Activated naive CD4-positive, alpha-beta T cell treated with anti-CD3 and anti-CD28 coated beads, Interleukin-2, amount 10 ng/mL, durations not matched to agents 7 days and 5 days (primary cell): ENCODE results near the gene SP9.
A peak's percentile ranks its signal among the peaks of the same experiment; 100 is the strongest.

Experiments
- CTCF ChIA-PET: fragments of 350-600 bp; sonication (Branson Sonifier 250); formaldehyde crosslinking; loops from one replicate; lab custom pipeline; 2021; ENCODE audit warnings: antibody characterized with exemption; lab: Charles Lee
- DNase-seq: peaks from one replicate; pipeline ENCODE4 v3.0.0-alpha.2; 2020
- H3K27ac Mint-ChIP-seq: one replicate; pipeline ENCODE4 v1.8.0; 2021; ENCODE audit warnings: mild to moderate bottlenecking, moderate library complexity, mixed read lengths
- H3K27me3 Mint-ChIP-seq: one replicate; pipeline ENCODE4 v1.8.0; 2021; ENCODE audit warnings: mild to moderate bottlenecking, mixed read lengths
- H3K36me3 Mint-ChIP-seq: one replicate; pipeline ENCODE4 v1.8.0; 2021; ENCODE audit warnings: mixed read lengths
- H3K4me1 Mint-ChIP-seq: one replicate; pipeline ENCODE4 v1.8.0; 2021; ENCODE audit warnings: mixed read lengths
- H3K4me3 Mint-ChIP-seq: one replicate; pipeline ENCODE4 v1.8.0; 2021; ENCODE audit warnings: mild to moderate bottlenecking, moderate library complexity, mixed read lengths
- H3K9me3 Mint-ChIP-seq: one replicate; pipeline ENCODE4 v1.8.0; 2021; ENCODE audit warnings: mixed read lengths

Gene SP9

DNA sequence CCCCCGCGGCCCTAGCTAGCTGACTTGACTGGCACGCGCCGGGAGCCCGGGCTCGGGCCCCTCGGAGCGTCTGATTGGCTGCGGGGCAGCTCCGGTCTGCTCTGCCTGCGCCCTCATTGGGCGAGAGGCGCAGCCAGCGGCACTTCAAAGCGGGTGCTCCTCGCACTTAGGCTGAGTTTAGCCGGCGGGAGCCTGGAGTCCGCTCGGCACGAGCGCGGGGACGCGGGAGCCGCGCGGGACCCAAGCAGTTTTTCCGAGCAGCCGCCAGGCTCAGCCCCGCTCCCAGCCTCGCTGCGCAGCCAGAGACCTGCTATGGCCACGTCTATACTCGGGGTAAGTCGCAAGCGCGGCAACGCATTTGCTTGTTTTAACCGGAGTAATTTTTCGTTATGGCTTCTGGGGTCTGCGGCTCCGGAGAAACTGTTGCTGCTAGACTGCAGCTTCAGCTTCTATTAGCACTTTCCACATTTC lies at the start of gene SP9:
TSS of gene SP9 (plus strand) at position 174 of the 471 bp plus-strand sequence. CDS start at position 313, 139 bp downstream.
- CTCF ChIA-PET = no interaction called here
- H3K4me3 Mint-ChIP-seq = peak within 1 kb of the TSS; percentile 55

DNA sequence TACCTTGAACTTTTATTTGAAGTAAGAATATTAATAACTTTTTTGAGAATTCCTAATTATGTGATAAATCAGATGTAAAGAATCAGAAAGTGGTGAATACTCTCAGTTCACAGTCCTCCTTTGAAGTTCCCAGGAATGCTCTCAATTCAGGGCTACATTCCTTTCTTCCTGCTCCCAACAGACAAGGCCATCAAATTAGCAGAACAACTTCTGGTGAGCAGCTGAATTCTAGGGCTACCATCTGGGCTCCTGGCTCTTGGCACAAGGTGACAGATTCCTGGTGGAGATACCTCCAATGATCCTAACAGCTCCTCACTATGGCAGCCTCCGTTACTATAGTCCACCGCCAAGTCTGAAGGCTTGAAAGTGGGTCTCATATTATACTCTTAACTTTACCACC lies 48.6 kb upstream of the SP9 start:
- H3K9me3 Mint-ChIP-seq = no peaks in the 10 kb centered on the region
- no peak overlapping the region for H3K4me3 Mint-ChIP-seq
- no peak for DNase-seq
- peaks cover 29% of the 10 kb centered on the region for H3K27me3 Mint-ChIP-seq
- no peak overlapping the region for H3K27ac Mint-ChIP-seq
- H3K36me3 Mint-ChIP-seq = no peaks in the 10 kb centered on the region
- no peaks in the 10 kb centered on the region for H3K4me1 Mint-ChIP-seq
- CTCF ChIA-PET = no interaction called here

More for the DNA sequence above, at the start of gene SP9:
- Mint-ChIP-seq H3K4me1 (peaks cover 38% of the 10 kb centered on the region), H3K36me3 (peaks cover 2% of the 10 kb centered on the region), H3K9me3 (no peaks in the 10 kb centered on the region), H3K27me3 (peaks cover 96% of the 10 kb centered on the region), H3K27ac (peak within 1 kb of the TSS; percentile 86)
- no peak for DNase-seq

DNA sequence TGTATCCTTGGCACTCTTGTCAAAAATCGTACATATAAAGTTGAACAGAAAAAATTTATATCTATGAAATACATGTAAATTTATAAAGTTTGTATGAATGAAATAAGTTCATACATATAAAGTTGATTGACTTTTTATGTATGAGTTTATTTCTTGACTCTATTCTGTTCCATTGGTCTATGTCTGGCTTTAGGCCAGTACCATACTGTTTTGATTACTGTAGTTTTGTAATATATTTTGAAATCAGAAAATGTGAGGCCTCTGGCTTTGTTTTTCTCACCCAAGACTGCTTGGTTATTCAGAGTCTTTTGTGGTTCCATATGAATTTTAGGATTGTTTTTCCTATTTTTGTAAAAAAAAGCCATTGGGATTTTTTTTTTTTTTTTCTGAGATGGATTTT lies 41.8 kb upstream of the SP9 start:
- H3K27me3 Mint-ChIP-seq = peaks cover 18% of the 10 kb centered on the region
- no peak for DNase-seq
- H3K9me3 Mint-ChIP-seq = no peaks in the 10 kb centered on the region
- H3K27ac Mint-ChIP-seq = no peak overlapping the region
- no peaks in the 10 kb centered on the region for H3K4me1 Mint-ChIP-seq
- CTCF ChIA-PET = no interaction called here
- H3K4me3 Mint-ChIP-seq = no peak overlapping the region
- H3K36me3 Mint-ChIP-seq = no peaks in the 10 kb centered on the region

DNA sequence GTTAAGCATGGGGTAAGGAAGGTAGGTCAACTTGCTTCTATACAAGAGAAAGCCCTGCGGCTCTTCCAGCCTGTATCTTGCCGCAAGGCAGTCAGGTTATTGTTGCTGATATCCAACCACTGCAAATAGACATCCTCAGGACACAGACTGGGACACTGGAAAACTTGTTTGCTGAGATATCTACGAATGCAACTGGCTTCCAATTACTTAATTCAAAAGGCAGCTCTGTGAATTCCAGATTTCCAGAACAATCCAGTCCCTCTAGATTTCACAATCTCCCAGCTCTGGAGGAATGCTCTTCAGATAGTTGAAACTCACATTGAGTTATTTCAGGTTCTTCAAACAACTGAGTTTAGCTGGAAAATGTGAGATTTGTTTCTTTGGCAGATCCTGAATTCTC lies 34.6 kb upstream of the SP9 start:
- Mint-ChIP-seq H3K36me3 (no peaks in the 10 kb centered on the region), H3K9me3 (no peaks in the 10 kb centered on the region), H3K27me3 (peaks cover 28% of the 10 kb centered on the region), H3K4me1 (no peaks in the 10 kb centered on the region), H3K27ac (no peak overlapping the region), H3K4me3 (no peak overlapping the region)
- DNase-seq = no peak
- CTCF ChIA-PET = no interaction called here

DNA sequence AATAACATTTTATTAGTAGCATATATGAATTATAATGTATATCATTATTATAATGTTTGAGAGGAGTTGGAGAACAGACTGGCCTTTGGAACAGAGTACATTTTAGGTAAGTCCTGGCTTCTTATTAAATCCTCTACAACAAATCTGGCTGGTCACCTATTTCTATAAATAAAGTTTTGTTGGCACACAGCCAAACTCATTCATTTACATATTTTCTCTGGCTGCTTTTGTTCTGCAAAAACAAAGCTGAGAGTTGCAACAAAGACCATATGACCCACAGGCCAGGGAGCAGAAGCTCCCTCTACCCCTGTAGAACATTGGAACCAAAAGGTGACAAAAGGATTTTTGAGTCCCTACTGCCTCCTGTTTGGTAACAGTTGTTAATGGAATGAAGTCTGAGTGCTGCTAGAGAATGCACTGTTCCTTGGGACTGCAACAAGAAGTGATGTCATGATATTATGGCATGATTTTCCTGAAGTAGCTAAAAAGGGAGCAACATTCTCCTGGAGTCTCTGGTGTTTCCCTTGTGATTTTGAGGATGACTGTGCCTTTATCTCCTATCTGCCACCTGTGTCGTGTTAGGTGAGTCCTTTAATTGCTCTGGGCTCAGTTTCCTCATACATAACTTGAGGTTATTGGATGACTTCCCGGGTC lies 22.0 kb upstream of the SP9 start:
- H3K36me3 Mint-ChIP-seq = no peaks in the 10 kb centered on the region
- H3K4me1 Mint-ChIP-seq = no peaks in the 10 kb centered on the region
- peaks cover 70% of the 10 kb centered on the region for H3K27me3 Mint-ChIP-seq
- no peak for DNase-seq
- CTCF ChIA-PET = no interaction called here
- H3K9me3 Mint-ChIP-seq = no peaks in the 10 kb centered on the region
- H3K27ac Mint-ChIP-seq = no peak overlapping the region
- no peak overlapping the region for H3K4me3 Mint-ChIP-seq

DNA sequence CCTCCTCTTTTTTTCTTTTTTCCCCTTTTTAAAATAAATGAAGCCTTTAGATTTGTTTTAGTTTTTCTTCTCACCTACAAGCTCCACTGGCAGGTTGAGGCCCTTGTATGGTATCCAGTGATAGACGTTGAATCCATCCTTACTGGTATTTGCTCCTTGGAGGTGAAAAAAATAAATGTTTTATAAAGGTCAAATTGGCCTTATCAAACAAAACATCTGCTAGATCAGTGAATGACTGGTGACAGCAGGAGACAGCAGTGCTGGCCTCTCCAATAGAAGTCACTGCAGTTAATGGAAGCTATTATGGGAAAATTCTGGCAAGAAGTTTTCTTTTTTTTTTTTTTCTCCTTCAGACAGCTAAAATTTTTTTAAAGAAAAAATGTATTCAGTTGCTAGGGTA lies 12.6 kb upstream of the SP9 start:
- peaks cover 86% of the 10 kb centered on the region for H3K27me3 Mint-ChIP-seq
- H3K4me3 Mint-ChIP-seq = no peak overlapping the region
- CTCF ChIA-PET = no interaction called here
- H3K9me3 Mint-ChIP-seq = no peaks in the 10 kb centered on the region
- peaks cover 16% of the 10 kb centered on the region for H3K4me1 Mint-ChIP-seq
- H3K36me3 Mint-ChIP-seq = no peaks in the 10 kb centered on the region
- DNase-seq = no peak
- H3K27ac Mint-ChIP-seq = no peak overlapping the region

DNA sequence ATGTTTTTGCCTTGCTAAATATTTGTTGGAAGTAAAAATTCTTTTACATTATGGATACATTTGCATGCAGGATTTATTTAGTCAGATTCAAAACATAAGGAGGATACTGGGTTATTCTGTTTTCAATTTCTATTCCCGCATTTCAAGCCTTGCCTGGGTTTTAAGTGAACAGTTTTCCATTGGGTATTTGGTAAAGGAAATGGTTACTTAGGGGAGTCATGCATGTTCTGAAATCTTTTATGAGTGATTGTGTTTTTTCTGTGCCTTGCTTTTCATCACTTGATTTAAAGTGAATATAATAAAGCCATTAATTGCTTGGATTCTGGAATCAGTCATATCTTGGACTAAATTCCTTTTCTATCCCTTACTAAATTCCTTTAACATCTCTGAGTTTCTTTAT lies 12.0 kb upstream of the SP9 start:
- Mint-ChIP-seq H3K27me3 (peaks cover 90% of the 10 kb centered on the region), H3K9me3 (no peaks in the 10 kb centered on the region), H3K36me3 (no peaks in the 10 kb centered on the region), H3K4me3 (no peak overlapping the region), H3K4me1 (peaks cover 22% of the 10 kb centered on the region), H3K27ac (no peak overlapping the region)
- CTCF ChIA-PET = no interaction called here
- no peak for DNase-seq

DNA sequence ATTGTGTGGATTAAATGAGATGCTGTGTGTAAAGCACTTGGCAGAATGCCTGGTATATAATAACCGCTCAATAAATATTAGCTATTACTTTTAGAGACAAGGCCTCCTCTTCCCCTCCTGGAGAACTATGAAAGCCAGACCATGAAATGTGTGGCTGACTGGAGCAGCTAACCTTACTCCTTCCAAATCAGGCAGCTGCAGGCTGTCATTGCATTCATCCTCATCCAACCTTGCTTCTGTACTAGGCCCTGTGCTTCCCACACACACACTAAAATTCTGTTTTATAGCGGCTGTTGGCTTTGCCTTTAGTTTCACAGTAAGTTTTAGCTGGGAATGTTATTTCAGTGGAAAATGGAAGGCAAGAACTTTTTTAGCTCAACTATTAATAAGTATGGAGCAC lies 10.2 kb upstream of the SP9 start:
- H3K4me1 Mint-ChIP-seq = peaks cover 32% of the 10 kb centered on the region
- no peaks in the 10 kb centered on the region for H3K9me3 Mint-ChIP-seq
- CTCF ChIA-PET = interaction anchor here (0.9 to 1.7 kb wide), 2 partner anchors 17 to 20 kb away, joined by 4 to 6 read pairs; no protein-coding TSS in a partner anchor
- peaks cover 2% of the 10 kb centered on the region for H3K36me3 Mint-ChIP-seq
- peaks cover 94% of the 10 kb centered on the region for H3K27me3 Mint-ChIP-seq
- H3K27ac Mint-ChIP-seq = no peak overlapping the region
- H3K4me3 Mint-ChIP-seq = no peak overlapping the region
- DNase-seq = no peak

DNA sequence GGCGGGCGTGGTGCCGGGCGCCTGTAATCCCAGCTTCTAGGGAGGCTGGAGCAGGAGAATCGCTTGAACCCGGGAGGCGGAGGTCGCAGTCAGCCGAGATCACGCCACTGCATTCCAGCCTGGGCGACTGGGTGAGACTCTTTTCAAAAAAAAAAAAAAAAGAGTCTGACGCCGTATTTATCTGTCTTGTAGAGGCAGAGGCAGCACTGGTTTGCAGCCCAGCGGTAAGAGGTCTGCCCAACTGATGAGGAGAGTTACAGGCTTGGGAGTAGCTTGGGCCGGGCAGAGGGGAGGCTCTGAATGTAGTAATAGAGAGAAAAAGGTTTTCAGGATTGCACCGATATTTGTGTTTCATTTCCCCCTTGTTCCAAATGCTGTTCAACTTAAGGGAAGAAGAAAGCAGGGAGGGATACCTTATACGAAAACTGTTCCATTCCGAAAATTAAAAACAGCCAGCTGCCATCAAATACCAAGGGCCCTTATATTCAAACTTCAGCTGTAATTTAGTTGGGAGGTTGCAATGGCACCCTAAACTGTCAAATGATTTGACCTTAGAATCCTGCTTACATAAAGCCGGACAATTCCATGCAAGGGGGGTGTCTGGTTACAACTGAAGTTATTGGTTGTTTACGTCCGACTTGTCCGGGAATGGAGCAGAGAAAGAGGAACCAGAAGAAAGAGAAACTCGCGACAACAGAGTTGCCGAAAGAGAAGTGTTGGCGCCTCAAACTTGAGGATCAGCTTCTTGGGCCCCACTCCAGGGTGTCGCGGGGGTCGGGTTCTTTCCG lies 9.2 kb upstream of the SP9 start:
- Mint-ChIP-seq H3K36me3 (peaks cover 2% of the 10 kb centered on the region), H3K27ac (no peak overlapping the region), H3K4me1 (peaks cover 32% of the 10 kb centered on the region), H3K4me3 (peak overlapping the region; percentile 63), H3K27me3 (peaks cover 99% of the 10 kb centered on the region), H3K9me3 (no peaks in the 10 kb centered on the region)
- DNase-seq = no peak
- CTCF ChIA-PET = interaction anchor here (1.7 to 2.0 kb wide), 2 partner anchors 11 to 16 kb away, joined by 6 to 10 read pairs; no protein-coding TSS in a partner anchor

DNA sequence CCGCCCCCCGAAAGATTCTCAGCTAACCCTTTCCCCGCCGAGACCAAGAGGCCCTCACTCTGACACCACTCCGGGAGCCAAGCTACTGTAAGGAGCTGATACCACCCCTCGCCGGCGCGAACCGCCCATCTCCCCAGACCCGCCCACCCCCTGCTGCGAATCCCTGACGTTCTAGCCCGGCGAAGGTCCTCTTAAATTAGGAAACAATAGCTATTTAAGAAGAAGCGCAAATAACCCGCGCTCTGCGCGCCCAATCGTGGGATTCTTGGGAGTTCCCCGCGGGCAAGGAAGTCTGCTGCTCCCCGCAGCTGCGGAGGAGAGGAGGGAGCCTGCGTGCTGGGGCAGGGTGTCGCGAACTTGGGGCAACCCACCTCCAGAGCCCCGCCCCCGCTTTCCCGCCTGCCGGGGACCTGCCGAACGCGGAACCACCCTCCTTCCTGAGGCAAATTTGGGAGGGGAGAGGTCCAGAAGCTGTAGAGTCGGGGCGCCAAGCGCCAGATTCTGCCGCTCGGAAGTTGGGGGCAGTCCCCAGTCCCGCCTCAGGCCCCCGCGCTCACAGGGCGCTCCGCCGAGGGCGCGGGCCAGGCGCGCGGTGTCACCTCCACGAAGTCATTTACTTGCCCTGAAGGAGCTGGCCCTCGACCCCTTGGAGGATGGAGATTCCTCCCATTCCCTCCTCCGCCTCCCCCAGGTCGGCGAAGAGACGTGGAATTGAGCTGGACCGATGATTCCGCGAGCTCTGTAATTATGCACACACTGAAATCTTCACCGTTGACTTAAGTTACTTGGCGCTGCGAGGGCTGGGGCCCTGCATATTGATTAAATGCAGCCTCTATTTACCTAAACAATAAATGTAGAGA lies 8.4 kb upstream of the SP9 start:
- Mint-ChIP-seq H3K36me3 (peaks cover 2% of the 10 kb centered on the region), H3K27ac (peak overlapping the region; percentile 68)

DNA sequence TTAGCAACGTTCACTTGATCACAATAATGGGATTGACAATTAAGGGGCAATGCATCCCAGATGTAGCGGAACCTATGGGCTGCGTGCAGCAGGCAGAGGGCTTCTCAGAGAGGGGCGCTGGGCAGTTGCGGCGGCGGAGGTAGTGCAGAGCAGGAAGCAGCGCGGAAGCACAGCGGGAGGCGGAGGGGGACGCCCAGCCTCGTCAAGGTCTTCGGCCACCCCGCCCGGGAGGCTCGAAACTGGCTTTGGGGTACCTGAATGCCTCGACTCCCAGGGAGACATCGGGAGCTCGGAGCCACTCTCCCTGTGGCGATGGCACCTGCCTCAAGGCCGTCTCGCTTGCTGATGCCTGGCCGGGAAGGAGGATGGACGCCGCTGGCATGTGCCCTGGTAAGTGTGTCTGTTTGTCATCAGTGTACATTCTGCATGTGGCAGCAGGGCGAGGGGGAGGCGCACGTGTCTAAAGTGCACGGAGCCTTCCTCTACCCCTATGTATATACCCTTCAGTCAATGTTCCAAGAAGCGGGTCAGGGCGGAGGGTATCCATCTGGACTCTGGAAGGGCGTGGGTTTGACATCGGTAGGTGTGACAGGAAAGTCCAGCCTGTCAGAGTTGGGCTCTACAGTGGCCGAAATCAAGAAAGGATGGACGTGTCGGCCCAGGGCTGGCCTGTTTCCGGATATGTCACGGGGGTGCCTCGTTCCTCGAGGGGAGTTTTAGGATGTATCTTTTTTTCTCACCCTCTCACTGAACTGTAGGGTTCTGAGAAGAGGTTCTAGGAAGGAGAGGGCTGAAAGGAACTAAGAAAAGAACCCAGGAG lies 7.5 kb upstream of the SP9 start:
- CTCF ChIA-PET = interaction anchor here (1.7 to 2.6 kb wide), 3 partner anchors 10 to 14 kb away, joined by 6 to 10 read pairs (median 10); no protein-coding TSS in a partner anchor
- no peak for DNase-seq
- Mint-ChIP-seq H3K4me3 (peak overlapping the region; percentile 63), H3K4me1 (peaks cover 34% of the 10 kb centered on the region), H3K36me3 (peaks cover 2% of the 10 kb centered on the region), H3K9me3 (no peaks in the 10 kb centered on the region), H3K27ac (peak overlapping the region; percentile 68), H3K27me3 (peaks cover 100% of the 10 kb centered on the region)

More for the DNA sequence above, 8.4 kb upstream of the SP9 start:
- Mint-ChIP-seq H3K4me1 (peaks cover 32% of the 10 kb centered on the region), H3K9me3 (no peaks in the 10 kb centered on the region), H3K27me3 (peaks cover 100% of the 10 kb centered on the region), H3K4me3 (peak overlapping the region; percentile 63)
- DNase-seq = no peak
- CTCF ChIA-PET = interaction anchor here (1.7 to 2.0 kb wide), 2 partner anchors 11 to 15 kb away, joined by 6 to 10 read pairs; no protein-coding TSS in a partner anchor

DNA sequence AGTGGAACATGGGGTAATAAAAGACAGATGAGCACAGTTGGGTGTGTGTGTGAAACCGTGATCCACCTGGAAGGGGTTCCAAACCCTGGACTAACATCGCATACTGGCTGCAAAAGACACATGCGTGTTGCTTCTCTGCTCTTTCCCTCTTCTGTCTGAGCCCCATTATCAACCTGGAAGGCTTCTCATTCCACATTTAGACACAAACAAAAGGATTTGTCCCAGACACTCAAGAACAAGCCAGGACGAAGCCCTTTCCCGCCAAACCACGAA lies 7.0 kb upstream of the SP9 start:
- Mint-ChIP-seq H3K4me1 (peaks cover 39% of the 10 kb centered on the region), H3K27me3 (peaks cover 100% of the 10 kb centered on the region), H3K36me3 (peaks cover 2% of the 10 kb centered on the region), H3K27ac (peak overlapping the region; percentile 58), H3K9me3 (no peaks in the 10 kb centered on the region), H3K4me3 (no peak overlapping the region)
- no peak for DNase-seq
- CTCF ChIA-PET = interaction anchor here (2.6 kb wide), 1 partner anchor 13 kb away, joined by 10 read pairs; no protein-coding TSS in a partner anchor
